Muscle of leg (tissue), 11 donors: ENCODE measurements around the gene SMC1A. TPM values are rescaled to one million over a fixed set of nuclear protein-coding genes. Genes with fewer than 3 reads are reported as not detected.

ENCODE experiments used
- DNase-seq: peaks from one replicate; pipeline ENCODE4 v3.0.0; 2013
- H3K27ac ChIP-seq: one replicate; pipeline ENCODE4 v1.5.1; 2013; ENCODE audit warnings: mild to moderate bottlenecking, low read length, control low read depth
- H3K27me3 ChIP-seq: one replicate; pipeline ENCODE4 v1.6.1; 2013; ENCODE audit warnings: low read length; ENCODE audit not compliant: control insufficient read depth, insufficient read depth
- H3K36me3 ChIP-seq: one replicate; pipeline ENCODE4 v1.6.1; 2013; ENCODE audit warnings: low read length; ENCODE audit not compliant: control insufficient read depth, insufficient read depth
- H3K4me1 ChIP-seq: one replicate; pipeline ENCODE4 v1.6.1; 2013; ENCODE audit warnings: low read length; ENCODE audit not compliant: control insufficient read depth, insufficient read depth
- H3K4me3 ChIP-seq: one replicate; pipeline ENCODE4 v1.5.1; 2013; ENCODE audit warnings: low read length, control low read depth
- H3K9me3 ChIP-seq: replicated peaks from 2 replicates; pipeline ENCODE4 v1.6.1; 2013; ENCODE audit warnings: low read depth, low read length; ENCODE audit not compliant: control insufficient read depth
- WGBS: methylation state at CpG from one replicate; pipeline ENCODE4 v1.1.5; 2013; ENCODE audit warnings: missing lambda C conversion rate; ENCODE audit not compliant: insufficient coverage; 5-methylcytosine and 5-hydroxymethylcytosine counted together
- polyA plus RNA-seq, 8 donors: library from polyadenylated mRNA; unstranded; fragments of 120-200 nt; gene quantifications; one replicate each; pipeline versions ENCODE4 v1.2.1 to v1.2.3, GENCODE V29; 2013; ENCODE audit warnings: inconsistent platforms in 1 of 8, low replicate concordance in 1 of 8; ENCODE audit not compliant: insufficient read length in 8 of 8, insufficient read depth in 1 of 8
- total RNA-seq: library from RNA; stranded (reverse); fragments of 120-200 nt; gene quantifications from one replicate; pipeline ENCODE4 v1.2.4, GENCODE V29; 2013

Gene SMC1A
- total and polyA plus RNA-seq, 9 donors = 15.5 to 73.0 (median 45.5) TPM

- H3K27ac ChIP-seq = no peak overlapping the region
- no peaks in the 10 kb centered on the region for H3K9me3 ChIP-seq
- peaks cover 64% of the 10 kb centered on the region for H3K27me3 ChIP-seq
- DNase-seq = peak; percentile 63
- WGBS = 15% methylated on average over 30 of the region's 44 CpGs
- peak overlapping the region; percentile 32 for H3K4me3 ChIP-seq
- H3K36me3 ChIP-seq = no peaks in the 10 kb centered on the region
- peaks cover 18% of the 10 kb centered on the region for H3K4me1 ChIP-seq
Measured at GRCh38 chrX:53441531-53442321, 19.3 kb upstream of the SMC1A start.

GRCh38 chrX:53440621-53441517, 18.4 kb upstream of the SMC1A start:
- Histone ChIP-seq H3K36me3 (no peaks in the 10 kb centered on the region), H3K27me3 (peaks cover 59% of the 10 kb centered on the region), H3K4me1 (peaks cover 18% of the 10 kb centered on the region), H3K9me3 (no peaks in the 10 kb centered on the region), H3K4me3 (peak overlapping the region; percentile 32), H3K27ac (peak overlapping the region; percentile 55)
- 27% methylated on average over 33 of the region's 39 CpGs for WGBS
- DNase-seq = peak; percentile 41

DNA sequence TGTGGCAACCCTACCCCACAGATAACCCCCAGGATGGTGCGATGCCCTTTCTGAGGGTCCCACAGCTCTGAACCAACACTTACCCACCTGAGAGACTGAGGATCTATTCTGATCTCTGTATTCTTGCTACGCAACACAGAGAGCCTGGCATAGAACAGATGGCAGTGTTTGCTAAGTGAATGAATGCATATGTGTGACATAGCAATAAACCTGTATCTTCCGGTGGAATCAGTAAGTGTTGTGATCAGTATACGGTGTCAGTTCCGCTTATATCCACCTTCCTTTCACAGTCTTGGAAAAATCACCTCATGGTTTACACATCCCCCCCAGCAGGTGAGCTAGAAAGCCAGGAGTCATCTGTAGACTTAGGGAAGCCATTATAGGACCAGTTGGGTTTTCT, 17.6 kb upstream of the SMC1A start:
- no peak for DNase-seq
- H3K27ac ChIP-seq = no peak overlapping the region

GRCh38 chrX:53438832-53439230, 16.4 kb upstream of the SMC1A start:
- Histone ChIP-seq H3K27me3 (peaks cover 63% of the 10 kb centered on the region), H3K27ac (no peak overlapping the region), H3K4me1 (peaks cover 23% of the 10 kb centered on the region), H3K36me3 (no peaks in the 10 kb centered on the region), H3K4me3 (no peak overlapping the region), H3K9me3 (no peaks in the 10 kb centered on the region)
- no peak for DNase-seq
- WGBS = 63% methylated on average over 1 of the region's 1 CpG

More for the DNA sequence above, 17.6 kb upstream of the SMC1A start:
- no peaks in the 10 kb centered on the region for H3K9me3 ChIP-seq
- H3K4me1 ChIP-seq = peaks cover 18% of the 10 kb centered on the region
- H3K36me3 ChIP-seq = no peaks in the 10 kb centered on the region
- no CpG with 5 or more reads among the region's 5 CpGs for WGBS
- no peak overlapping the region for H3K4me3 ChIP-seq
- H3K27me3 ChIP-seq = peaks cover 57% of the 10 kb centered on the region

DNA sequence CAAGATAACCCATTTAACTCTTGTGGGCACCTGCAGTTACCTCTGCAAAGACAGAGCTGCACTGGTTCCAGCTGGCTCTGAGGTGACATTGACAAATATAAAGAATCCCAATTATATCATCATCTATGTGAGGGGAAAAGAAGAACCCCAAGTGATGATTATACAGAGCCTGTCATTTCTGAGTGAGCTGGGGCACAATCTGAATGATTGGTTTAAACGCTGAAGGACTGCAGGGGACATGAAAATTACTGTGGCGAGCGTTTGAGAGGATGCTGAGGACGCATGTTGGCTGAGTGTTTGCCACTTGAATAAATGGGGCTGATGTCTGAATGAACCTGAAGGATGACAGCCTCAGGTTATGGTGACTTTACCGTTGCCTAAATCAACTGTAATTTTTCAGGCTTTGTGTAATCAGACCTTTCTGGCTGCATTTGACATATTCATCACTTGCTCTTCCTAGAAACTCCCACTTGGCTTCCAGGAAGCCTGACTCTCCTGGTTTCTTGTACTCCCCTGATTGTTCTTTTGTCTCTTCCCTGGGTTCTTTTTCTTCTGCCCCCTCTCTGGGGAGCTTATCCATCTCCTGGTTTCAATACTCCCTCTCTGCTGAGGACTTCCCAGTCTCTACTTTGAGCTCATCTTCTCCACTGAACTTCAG, 15.8 kb upstream of the SMC1A start:
- Histone ChIP-seq H3K4me1 (peaks cover 28% of the 10 kb centered on the region), H3K27me3 (peaks cover 66% of the 10 kb centered on the region), H3K27ac (no peak overlapping the region), H3K36me3 (no peaks in the 10 kb centered on the region), H3K4me3 (no peak overlapping the region), H3K9me3 (no peaks in the 10 kb centered on the region)
- 50% methylated on average over 3 of the region's 5 CpGs for WGBS
- DNase-seq = no peak

GRCh38 chrX:53437206-53437605, 14.8 kb upstream of the SMC1A start:
- H3K27ac ChIP-seq = no peak overlapping the region
- 69% methylated on average over 1 of the region's 2 CpGs for WGBS
- H3K27me3 ChIP-seq = peaks cover 65% of the 10 kb centered on the region
- H3K9me3 ChIP-seq = no peaks in the 10 kb centered on the region
- H3K4me1 ChIP-seq = peaks cover 27% of the 10 kb centered on the region
- H3K4me3 ChIP-seq = no peak overlapping the region
- peaks cover 2% of the 10 kb centered on the region for H3K36me3 ChIP-seq
- DNase-seq = no peak

DNA sequence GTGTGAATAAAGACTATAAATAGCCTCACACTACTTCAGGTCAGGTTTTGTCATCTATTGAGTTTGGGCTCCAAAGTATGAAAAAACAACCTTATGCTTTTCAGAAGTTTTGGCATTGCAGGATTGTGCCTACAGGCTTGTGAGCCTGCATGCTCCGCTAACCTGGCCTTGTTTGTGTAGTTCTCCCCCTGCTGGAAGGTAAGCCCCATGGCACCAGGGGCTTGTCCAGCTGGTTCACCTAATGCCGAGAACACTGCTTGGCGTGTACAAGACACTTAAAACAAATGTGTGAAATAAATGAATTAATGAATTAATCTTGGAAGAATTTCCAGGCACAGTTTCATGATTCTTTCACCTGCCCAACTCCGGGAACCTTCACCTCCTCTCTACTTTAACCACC, 13.5 kb upstream of the SMC1A start:
- H3K27me3 ChIP-seq = peaks cover 64% of the 10 kb centered on the region
- WGBS = 0% methylated on average over 1 of the region's 4 CpGs

GRCh38 chrX:53433651-53434639, 11.5 kb upstream of the SMC1A start, which contains the start of gene HSD17B10:
Gene HSD17B10 (minus strand): TSS chrX:53434370. CDS start chrX:53434345, 25 bp downstream.
- H3K9me3 ChIP-seq = no peaks in the 10 kb centered on the region
- 23% methylated on average over 48 of the region's 61 CpGs for WGBS
- peak; percentile 89 for DNase-seq
- peak within 1 kb of the TSS; percentile 75 for H3K4me3 ChIP-seq
- H3K4me1 ChIP-seq = peaks cover 9% of the 10 kb centered on the region
- H3K27me3 ChIP-seq = peaks cover 57% of the 10 kb centered on the region
- peaks cover 21% of the 10 kb centered on the region for H3K36me3 ChIP-seq
- peak within 1 kb of the TSS; percentile 69 for H3K27ac ChIP-seq

More for the DNA sequence above, 13.5 kb upstream of the SMC1A start:
- Histone ChIP-seq H3K9me3 (no peaks in the 10 kb centered on the region), H3K4me3 (no peak overlapping the region), H3K36me3 (peaks cover 14% of the 10 kb centered on the region), H3K4me1 (peaks cover 17% of the 10 kb centered on the region), H3K27ac (no peak overlapping the region)
- peak; percentile 70 for DNase-seq

- Histone ChIP-seq H3K27ac (no peak overlapping the region), H3K27me3 (peaks cover 57% of the 10 kb centered on the region), H3K9me3 (no peaks in the 10 kb centered on the region), H3K4me3 (no peak overlapping the region), H3K4me1 (peaks cover 9% of the 10 kb centered on the region), H3K36me3 (peaks cover 24% of the 10 kb centered on the region)
- DNase-seq = no peak
- WGBS = 73% methylated on average over 9 of the region's 9 CpGs
Measured at GRCh38 chrX:53430231-53430630, 7.8 kb upstream of the SMC1A start.
